Ovary (tissue), 3 donors: Measurements from ENCODE around the gene PCBP4.

Experiments used
- CTCF ChIP-seq, 3 donors: fragments of 450-650 bp in 2 of 3; fragments of 200-600 bp in 1 of 3; IDR thresholded peaks; one replicate each; pipeline versions ENCODE4 v1.5.1 to v1.8.0; 2016 to 2022; ENCODE audit warnings: antibody characterized with exemption in 3 of 3, mild to moderate bottlenecking in 1 of 3
- POLR2A ChIP-seq: fragments of 450-650 bp; IDR thresholded peaks from one replicate; pipeline ENCODE4 v1.6.1; 2017; ENCODE audit warnings: antibody characterized with exemption, mild to moderate bottlenecking, moderate library complexity
- donor health status: DM: no; HTN: no; CAD: no.

GRCh38 chr3:51934139-51934850, 33.0 kb downstream of the PCBP4 start:
- TF ChIP-seq CTCF (IDR thresholded peaks at IDR 0.05) (no peak), POLR2A (no peak)
